GM03348 (cell line): Measurements from ENCODE around the gene CCNT1.
"Not testable (repeated sequence)": the region's sequence is repeated elsewhere in the genome, so short reads cannot be mapped to it uniquely, and the experiment has no call there.

Source experiments
- DNase-seq: peaks from one replicate; pipeline ENCODE4 v3.0.0; 2012; ENCODE audit warnings: low spot score

The CCNT1 gene

GRCh38 chr12:48716493-48717251 is at the start of gene CCNT1:
Gene CCNT1 (minus strand): TSS chr12:48716707. CDS start chr12:48716675, 32 bp downstream.
- DNase-seq, result peak; percentile 98

- DNase-seq, result no peak
Observed at GRCh38 chr12:48765753-48766162, 49.3 kb upstream of the CCNT1 start.

- no peak for DNase-seq
Observed at GRCh38 chr12:48764521-48764920, 48.0 kb upstream of the CCNT1 start.

GRCh38 chr12:48758737-48759136 is 42.2 kb upstream of the CCNT1 start:
- no peak for DNase-seq

GRCh38 chr12:48758186-48758585 is 41.7 kb upstream of the CCNT1 start:
- no peak for DNase-seq

- DNase-seq, result no peak
Observed at GRCh38 chr12:48750769-48751356, 34.4 kb upstream of the CCNT1 start.

- DNase-seq, result no peak
Observed at GRCh38 chr12:48750215-48750614, 33.7 kb upstream of the CCNT1 start.

- no peak for DNase-seq
Observed at GRCh38 chr12:48744251-48745008, 27.9 kb upstream of the CCNT1 start.

- no peak for DNase-seq
Observed at GRCh38 chr12:48739618-48740269, 23.2 kb upstream of the CCNT1 start.

- DNase-seq, result no peak
Observed at GRCh38 chr12:48736456-48736855, 19.9 kb upstream of the CCNT1 start.

- DNase-seq, result no peak
Observed at GRCh38 chr12:48728807-48729206, 12.3 kb upstream of the CCNT1 start.

- DNase-seq, result not testable (repeated sequence)
Observed at GRCh38 chr12:48720737-48721136, 4.2 kb upstream of the CCNT1 start.

- DNase-seq, result not testable (repeated sequence)
Observed at GRCh38 chr12:48720171-48720570, 3.7 kb upstream of the CCNT1 start.

- DNase-seq, result not testable (repeated sequence)
Observed at GRCh38 chr12:48719002-48719401, 2.5 kb upstream of the CCNT1 start.

- no peak for DNase-seq
Observed at GRCh38 chr12:48717252-48717695, 767 bp upstream of the CCNT1 start.

GRCh38 chr12:48716168-48716492 is 377 bp downstream of the CCNT1 start:
- peak; percentile 8 for DNase-seq

GRCh38 chr12:48712209-48712608 is 4.3 kb downstream of the CCNT1 start:
- no peak for DNase-seq

- DNase-seq, result not testable (repeated sequence)
Observed at GRCh38 chr12:48698822-48699221, 17.7 kb downstream of the CCNT1 start.

- no peak for DNase-seq
Observed at GRCh38 chr12:48696626-48697025, 19.9 kb downstream of the CCNT1 start.

GRCh38 chr12:48695859-48696258 is 20.6 kb downstream of the CCNT1 start:
- DNase-seq, result no peak

- no peak for DNase-seq
Observed at GRCh38 chr12:48694038-48694437, 22.5 kb downstream of the CCNT1 start.

- DNase-seq, result no peak
Observed at GRCh38 chr12:48693572-48693971, 22.9 kb downstream of the CCNT1 start.
